Panc1 (cell line): ENCODE data around the gene RADIL. TPM values are rescaled to one million over a fixed set of nuclear protein-coding genes. Genes with fewer than 3 reads are reported as not detected.

Experiments used
- ATAC-seq: fragments of 200-7000 bp; cut with Tn5 transposase; 2 replicates; pipeline ENCODE4 v1.9.1; 2020; ENCODE audit warnings: mild to moderate bottlenecking, moderate library complexity
- BruUV-seq: library from RNA; stranded (reverse); fragments of 400-500 nt; replicated peaks from 2 replicates; lab custom pipeline; 2021; lab: Mats Ljungman, UMichigan
- CTCF ChIA-PET: fragments of 300-600 bp; sonication (Branson Sonifier 250); formaldehyde crosslinking; loops from one replicate; lab custom pipeline; 2022; ENCODE audit warnings: antibody characterized with exemption; lab: Charles Lee
- POLR2A ChIA-PET: fragments of 300-600 bp; sonication (Branson Sonifier 250); formaldehyde crosslinking; loops from one replicate; lab custom pipeline; 2022; ENCODE audit warnings: antibody characterized with exemption; lab: Charles Lee
- DNase-seq: peaks from one replicate; pipeline ENCODE4 v3.0.0-alpha.2; 2010; ENCODE audit warnings: low read depth, low spot score
- H3K27ac ChIP-seq: 2 replicates; pipeline ENCODE4 v1.5.1; 2011; ENCODE audit warnings: mild to moderate bottlenecking, low read length, inconsistent platforms
- H3K27me3 ChIP-seq: fragments of 200-500 bp; sonication (Bioruptor generic); 2 replicates; pipeline ENCODE4 v1.6.0; 2014; ENCODE audit warnings: low read length, inconsistent platforms; ENCODE audit not compliant: control insufficient read depth, insufficient read depth
- H3K36me3 ChIP-seq: fragments of 200-500 bp; sonication (Bioruptor generic); 2 replicates; pipeline ENCODE4 v1.5.1; 2014; ENCODE audit warnings: inconsistent platforms, mild to moderate bottlenecking, low read length, moderate library complexity; ENCODE audit not compliant: control insufficient read depth, insufficient read depth
- H3K4me1 ChIP-seq: 2 replicates; pipeline ENCODE4 v1.5.1; 2011; ENCODE audit warnings: inconsistent platforms, mild to moderate bottlenecking, low read length, moderate library complexity; ENCODE audit not compliant: control insufficient read depth, insufficient read depth
- H3K4me3 ChIP-seq, 2 experiments: 2 replicates each; pipeline ENCODE4 v1.5.1; 2011 to 2012; ENCODE audit warnings: low read depth in 2 of 2, low read length in 2 of 2, mild to moderate bottlenecking in 2 of 2, inconsistent platforms in 1 of 2, moderate library complexity in 1 of 2
- H3K9me3 ChIP-seq: fragments of 200-500 bp; sonication (Bioruptor generic); 2 replicates; pipeline ENCODE4 v1.5.1; 2014; ENCODE audit warnings: low read depth, mild to moderate bottlenecking, inconsistent platforms, low read length, moderate library complexity; ENCODE audit not compliant: control insufficient read depth, insufficient read depth
- POLR2AphosphoS5 ChIP-seq: IDR thresholded peaks from 2 replicates; pipeline ENCODE4 v1.6.1; 2012; ENCODE audit warnings: mild to moderate bottlenecking, low read depth, low read length, moderate library complexity
- SIN3A ChIP-seq: IDR thresholded peaks from 2 replicates; pipeline ENCODE4 v1.6.1; 2012; ENCODE audit warnings: low read depth, mild to moderate bottlenecking, low read length, moderate library complexity, borderline replicate concordance; ENCODE audit not compliant: insufficient read depth
- TCF7L2 ChIP-seq: IDR thresholded peaks from 2 replicates; pipeline ENCODE4 v1.6.1; 2011; ENCODE audit warnings: mild to moderate bottlenecking, low read depth, low read length, inconsistent platforms
- in situ Hi-C: cut with HindIII; loops from 2 replicates; pipeline ENCODE4 v1.10.0; 2016; ENCODE audit warnings: low sequenced_read_pairs, low pct_unique_long_range_greater_than_20kb
- intact Hi-C: fragments of 100-400 bp; cut with micrococcal nuclease; formaldehyde crosslinking; loops from one replicate; pipeline ENCODE4 v1.10.0; 2022; ENCODE audit not compliant: unreplicated experiment
- total RNA-seq: library from RNA; stranded (reverse); gene quantifications from one replicate; pipeline ENCODE4 v1.2.1, GENCODE V29; 2021; ENCODE audit not compliant: unreplicated experiment
- TF ChIP-seq, protein P1 (sequence below): fragments of 450-650 bp; IDR thresholded peaks from 2 replicates; pipeline ENCODE4 v1.5.1; 2017; ENCODE audit warnings: mild to moderate bottlenecking
- TF ChIP-seq, protein P2 (sequence below), 2 experiments: IDR thresholded peaks; 2 replicates each; pipeline ENCODE4 v1.6.1; 2011 to 2012; ENCODE audit warnings: low read depth in 2 of 2, control low read depth in 1 of 2, low read length in 1 of 2, mild to moderate bottlenecking in 1 of 2, moderate library complexity in 1 of 2; ENCODE audit not compliant: insufficient read depth in 1 of 2

The RADIL gene
- total RNA-seq, 1 experiment from 2014 or later: 1.3 TPM

DNA sequence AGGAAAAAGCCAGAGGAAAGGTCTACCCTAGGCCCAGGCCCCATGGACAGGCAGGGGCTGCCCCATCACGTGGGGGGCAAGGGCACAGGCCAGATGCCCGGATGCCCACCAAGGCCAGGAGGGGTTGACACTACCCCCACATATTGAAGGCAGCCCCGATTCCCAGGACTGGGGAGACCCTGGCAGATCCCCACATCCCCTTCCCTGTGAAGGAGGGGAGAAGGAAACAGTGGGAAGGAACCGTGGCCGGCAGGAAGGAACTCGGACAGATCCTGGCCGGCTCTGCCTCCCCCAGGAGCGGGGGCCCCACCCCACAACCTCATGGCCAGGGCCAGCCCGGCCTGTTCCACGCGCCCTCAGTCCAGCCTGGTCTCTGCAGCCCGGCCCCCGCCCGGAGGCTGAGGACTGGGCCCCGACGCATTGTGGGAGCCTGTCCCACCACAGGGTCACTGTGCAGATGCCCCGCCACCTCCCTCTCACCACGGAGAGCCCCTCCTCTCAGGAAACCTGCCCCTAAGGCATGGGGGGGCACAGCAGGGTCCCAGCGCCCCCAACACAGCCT, 63.0 kb downstream of the RADIL start:
- intact Hi-C loops: no loop called here
- H3K9me3 ChIP-seq: no peaks in the 10 kb centered on the region
- no peak for TF ChIP-seq TCF7L2
- TF ChIP-seq, protein P1, sequence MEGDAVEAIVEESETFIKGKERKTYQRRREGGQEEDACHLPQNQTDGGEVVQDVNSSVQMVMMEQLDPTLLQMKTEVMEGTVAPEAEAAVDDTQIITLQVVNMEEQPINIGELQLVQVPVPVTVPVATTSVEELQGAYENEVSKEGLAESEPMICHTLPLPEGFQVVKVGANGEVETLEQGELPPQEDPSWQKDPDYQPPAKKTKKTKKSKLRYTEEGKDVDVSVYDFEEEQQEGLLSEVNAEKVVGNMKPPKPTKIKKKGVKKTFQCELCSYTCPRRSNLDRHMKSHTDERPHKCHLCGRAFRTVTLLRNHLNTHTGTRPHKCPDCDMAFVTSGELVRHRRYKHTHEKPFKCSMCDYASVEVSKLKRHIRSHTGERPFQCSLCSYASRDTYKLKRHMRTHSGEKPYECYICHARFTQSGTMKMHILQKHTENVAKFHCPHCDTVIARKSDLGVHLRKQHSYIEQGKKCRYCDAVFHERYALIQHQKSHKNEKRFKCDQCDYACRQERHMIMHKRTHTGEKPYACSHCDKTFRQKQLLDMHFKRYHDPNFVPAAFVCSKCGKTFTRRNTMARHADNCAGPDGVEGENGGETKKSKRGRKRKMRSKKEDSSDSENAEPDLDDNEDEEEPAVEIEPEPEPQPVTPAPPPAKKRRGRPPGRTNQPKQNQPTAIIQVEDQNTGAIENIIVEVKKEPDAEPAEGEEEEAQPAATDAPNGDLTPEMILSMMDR: no peak
- TF ChIP-seq, protein P2, sequence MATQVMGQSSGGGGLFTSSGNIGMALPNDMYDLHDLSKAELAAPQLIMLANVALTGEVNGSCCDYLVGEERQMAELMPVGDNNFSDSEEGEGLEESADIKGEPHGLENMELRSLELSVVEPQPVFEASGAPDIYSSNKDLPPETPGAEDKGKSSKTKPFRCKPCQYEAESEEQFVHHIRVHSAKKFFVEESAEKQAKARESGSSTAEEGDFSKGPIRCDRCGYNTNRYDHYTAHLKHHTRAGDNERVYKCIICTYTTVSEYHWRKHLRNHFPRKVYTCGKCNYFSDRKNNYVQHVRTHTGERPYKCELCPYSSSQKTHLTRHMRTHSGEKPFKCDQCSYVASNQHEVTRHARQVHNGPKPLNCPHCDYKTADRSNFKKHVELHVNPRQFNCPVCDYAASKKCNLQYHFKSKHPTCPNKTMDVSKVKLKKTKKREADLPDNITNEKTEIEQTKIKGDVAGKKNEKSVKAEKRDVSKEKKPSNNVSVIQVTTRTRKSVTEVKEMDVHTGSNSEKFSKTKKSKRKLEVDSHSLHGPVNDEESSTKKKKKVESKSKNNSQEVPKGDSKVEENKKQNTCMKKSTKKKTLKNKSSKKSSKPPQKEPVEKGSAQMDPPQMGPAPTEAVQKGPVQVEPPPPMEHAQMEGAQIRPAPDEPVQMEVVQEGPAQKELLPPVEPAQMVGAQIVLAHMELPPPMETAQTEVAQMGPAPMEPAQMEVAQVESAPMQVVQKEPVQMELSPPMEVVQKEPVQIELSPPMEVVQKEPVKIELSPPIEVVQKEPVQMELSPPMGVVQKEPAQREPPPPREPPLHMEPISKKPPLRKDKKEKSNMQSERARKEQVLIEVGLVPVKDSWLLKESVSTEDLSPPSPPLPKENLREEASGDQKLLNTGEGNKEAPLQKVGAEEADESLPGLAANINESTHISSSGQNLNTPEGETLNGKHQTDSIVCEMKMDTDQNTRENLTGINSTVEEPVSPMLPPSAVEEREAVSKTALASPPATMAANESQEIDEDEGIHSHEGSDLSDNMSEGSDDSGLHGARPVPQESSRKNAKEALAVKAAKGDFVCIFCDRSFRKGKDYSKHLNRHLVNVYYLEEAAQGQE (IDR thresholded peaks at IDR 0.05; ENCODE audit: insufficient read depth in 1 of 2, low read depth in 2 of 2, low read length in 1 of 2): no peak
- no peak for TF ChIP-seq SIN3A
- no peak for TF ChIP-seq POLR2AphosphoS5
- ATAC-seq: no peak
- H3K36me3 ChIP-seq: no peaks in the 10 kb centered on the region
- no peaks in the 10 kb centered on the region for H3K27me3 ChIP-seq
- in situ Hi-C loops: no loop called here
- CTCF ChIA-PET: interaction anchor here (1.1 kb wide), 1 partner anchor 10 kb away, joined by 3 read pairs; no protein-coding TSS in a partner anchor
- no peaks in the 10 kb centered on the region for H3K4me1 ChIP-seq
- POLR2A ChIA-PET: no interaction called here
- no peak for DNase-seq
- H3K27ac ChIP-seq: no peak overlapping the region
- H3K4me3 ChIP-seq: no peak overlapping the region
- no TSS peak for BruUV-seq

GRCh38 chr7:4819560-4820404, 63.7 kb downstream of the RADIL start:
- ChIA-PET POLR2A (no interaction called here), CTCF (interaction anchor here (1.1 kb wide), 1 partner anchor 10 kb away, joined by 3 read pairs; no protein-coding TSS in a partner anchor)
- H3K4me3 ChIP-seq: no peak overlapping the region
- no peaks in the 10 kb centered on the region for H3K9me3 ChIP-seq
- H3K27ac ChIP-seq: no peak overlapping the region
- in situ Hi-C loops (no loop called here), intact Hi-C loops (no loop called here)
- no peak for TF ChIP-seq SIN3A
- TF ChIP-seq POLR2AphosphoS5: no peak
- TF ChIP-seq TCF7L2: no peak
- TF ChIP-seq, protein P1: no peak
- TF ChIP-seq, protein P2 (IDR thresholded peaks at IDR 0.05; ENCODE audit: insufficient read depth in 1 of 2, low read depth in 2 of 2, low read length in 1 of 2): no peak
- H3K4me1 ChIP-seq: no peaks in the 10 kb centered on the region
- ATAC-seq (no peak), DNase-seq (no peak)
- no peaks in the 10 kb centered on the region for H3K27me3 ChIP-seq
- H3K36me3 ChIP-seq: no peaks in the 10 kb centered on the region
- no TSS peak for BruUV-seq
